Activated CD8-positive, alpha-beta T cell treated with anti-CD3 and anti-CD28 coated beads for 36 hours (primary cell): ENCODE measurements around the gene KLHL30. TPM values are rescaled to one million over a fixed set of nuclear protein-coding genes. Genes with fewer than 3 reads are reported as not detected.

Experiments
- ATAC-seq: fragments of 200-7000 bp; cut with Tn5 transposase; one replicate; pipeline ENCODE4 v1.10.0; 2021; ENCODE audit warnings: mild to moderate bottlenecking, moderate library complexity
- CTCF ChIA-PET: fragments of 350-600 bp; sonication (Branson Sonifier 250); formaldehyde crosslinking; loops from one replicate; lab custom pipeline; 2021; ENCODE audit warnings: antibody characterized with exemption; lab: Charles Lee
- POLR2A ChIA-PET: fragments of 350-600 bp; sonication (Branson Sonifier 250); formaldehyde crosslinking; loops from one replicate; lab custom pipeline; 2021; ENCODE audit warnings: antibody characterized with exemption; lab: Charles Lee
- DNase-seq: peaks from one replicate; pipeline ENCODE4 v3.0.0-alpha.2; 2020
- H3K27ac Mint-ChIP-seq: one replicate; pipeline ENCODE4 v1.8.0; 2021; ENCODE audit warnings: mild to moderate bottlenecking, mixed read lengths
- H3K27me3 Mint-ChIP-seq: one replicate; pipeline ENCODE4 v1.8.0; 2021; ENCODE audit warnings: mixed read lengths
- H3K36me3 Mint-ChIP-seq: one replicate; pipeline ENCODE4 v1.8.0; 2021; ENCODE audit warnings: low read depth, mixed read lengths
- H3K4me1 Mint-ChIP-seq: one replicate; pipeline ENCODE4 v1.8.0; 2021; ENCODE audit warnings: low read depth, mixed read lengths
- H3K4me3 Mint-ChIP-seq: one replicate; pipeline ENCODE4 v1.8.0; 2021; ENCODE audit warnings: mild to moderate bottlenecking, moderate library complexity, mixed read lengths
- H3K9me3 Mint-ChIP-seq: one replicate; pipeline ENCODE4 v1.8.0; 2021; ENCODE audit warnings: mixed read lengths
- CTCF ChIP-seq: fragments of 200-600 bp; IDR thresholded peaks from one replicate; pipeline ENCODE4 v1.8.0; 2022; ENCODE audit warnings: antibody characterized with exemption, mild to moderate bottlenecking
- intact Hi-C: fragments of 100-400 bp; cut with micrococcal nuclease; formaldehyde crosslinking; loops from one replicate; pipeline ENCODE4 v1.10.0; 2022
- total RNA-seq, 2 experiments: library from RNA; stranded (reverse); gene quantifications; one replicate each; pipeline ENCODE4 v1.2.3, GENCODE V29; 2021

Gene KLHL30
- total RNA-seq, 2 experiments from 2014 or later, result not detected

- H3K4me3 Mint-ChIP-seq, result no peak overlapping the region
- TF ChIP-seq CTCF, result no peak
- no peaks in the 10 kb centered on the region for H3K4me1 Mint-ChIP-seq
- no peak overlapping the region for H3K27ac Mint-ChIP-seq
- DNase-seq (no peak), ATAC-seq (no peak)
- intact Hi-C loops, result no loop called here
- POLR2A ChIA-PET, result no interaction called here
- H3K27me3 Mint-ChIP-seq, result no peaks in the 10 kb centered on the region
- H3K36me3 Mint-ChIP-seq, result peaks cover 30% of the 10 kb centered on the region
- H3K9me3 Mint-ChIP-seq, result no peaks in the 10 kb centered on the region
- CTCF ChIA-PET, result no interaction called here
Measured at GRCh38 chr2:238172439-238172838, 34.0 kb downstream of the KLHL30 start.

- DNase-seq, result no peak
- Mint-ChIP-seq H3K4me1 (no peaks in the 10 kb centered on the region), H3K9me3 (no peaks in the 10 kb centered on the region), H3K27ac (no peak overlapping the region), H3K27me3 (no peaks in the 10 kb centered on the region), H3K4me3 (no peak overlapping the region), H3K36me3 (peaks cover 31% of the 10 kb centered on the region)
- CTCF ChIA-PET, result no interaction called here
- ATAC-seq, result no peak
- peak; percentile 24 for TF ChIP-seq CTCF
- intact Hi-C loops, result no loop called here
- POLR2A ChIA-PET, result no interaction called here
Measured at GRCh38 chr2:238173692-238174091, 35.2 kb downstream of the KLHL30 start.

- Mint-ChIP-seq H3K36me3 (peaks cover 36% of the 10 kb centered on the region), H3K9me3 (no peaks in the 10 kb centered on the region), H3K27ac (no peak overlapping the region), H3K27me3 (no peaks in the 10 kb centered on the region), H3K4me1 (no peaks in the 10 kb centered on the region), H3K4me3 (no peak overlapping the region)
- ChIA-PET POLR2A (no interaction called here), CTCF (no interaction called here)
- intact Hi-C loops, result no loop called here
- DNase-seq, result no peak
- ATAC-seq, result no peak
- no peak for TF ChIP-seq CTCF
Measured at GRCh38 chr2:238174291-238174690, 35.8 kb downstream of the KLHL30 start.

GRCh38 chr2:238174701-238175100 is 36.2 kb downstream of the KLHL30 start:
- no peak for ATAC-seq
- H3K36me3 Mint-ChIP-seq, result peaks cover 41% of the 10 kb centered on the region
- no peak for TF ChIP-seq CTCF
- ChIA-PET POLR2A (no interaction called here), CTCF (no interaction called here)
- no peak overlapping the region for H3K27ac Mint-ChIP-seq
- no peaks in the 10 kb centered on the region for H3K9me3 Mint-ChIP-seq
- no peaks in the 10 kb centered on the region for H3K4me1 Mint-ChIP-seq
- H3K27me3 Mint-ChIP-seq, result no peaks in the 10 kb centered on the region
- intact Hi-C loops, result no loop called here
- no peak for DNase-seq
- H3K4me3 Mint-ChIP-seq, result no peak overlapping the region

GRCh38 chr2:238176613-238177012 is 38.1 kb downstream of the KLHL30 start:
- DNase-seq (no peak), ATAC-seq (no peak)
- Mint-ChIP-seq H3K4me1 (no peaks in the 10 kb centered on the region), H3K4me3 (no peak overlapping the region), H3K27ac (no peak overlapping the region), H3K27me3 (no peaks in the 10 kb centered on the region), H3K36me3 (peaks cover 48% of the 10 kb centered on the region), H3K9me3 (no peaks in the 10 kb centered on the region)
- POLR2A ChIA-PET, result interaction anchor here (1.0 to 1.3 kb wide), 3 partner anchors 9 to 23 kb away, joined by 3 read pairs; no protein-coding TSS in a partner anchor
- no peak for TF ChIP-seq CTCF
- intact Hi-C loops, result no loop called here
- CTCF ChIA-PET, result interaction anchor here (1.1 kb wide), 1 partner anchor 12 kb away, joined by 4 read pairs; no protein-coding TSS in a partner anchor
